Smooth muscle cell (in vitro differentiated cells): ENCODE results near the gene LUZP1. TPM values are rescaled to one million over a fixed set of nuclear protein-coding genes. Genes with fewer than 3 reads are reported as not detected.

Source experiments
- DNase-seq: peaks from one replicate; lab custom pipeline; 2025; ENCODE audit not compliant: unreplicated experiment; lab: John Stamatoyannopoulos, UW
- H2AFZ ChIP-seq: fragments of 200-600 bp; sonication (generic); 2 replicates; pipeline ENCODE4 v1.6.0; 2016; ENCODE audit warnings: antibody characterized with exemption, low read depth, mild to moderate bottlenecking
- H3F3A ChIP-seq: fragments of 200-600 bp; sonication (generic); 2 replicates; pipeline ENCODE4 v1.6.0; 2017; ENCODE audit warnings: antibody characterized with exemption, low read depth
- H3K27ac ChIP-seq: fragments of 200-600 bp; sonication (generic); 2 replicates; pipeline ENCODE4 v1.5.1; 2016; ENCODE audit warnings: low read depth, mild to moderate bottlenecking
- H3K27me3 ChIP-seq: fragments of 200-600 bp; sonication (generic); 2 replicates; pipeline ENCODE4 v1.6.1; 2016; ENCODE audit warnings: low read depth, mild to moderate bottlenecking
- H3K36me3 ChIP-seq: fragments of 200-600 bp; sonication (generic); 2 replicates; pipeline ENCODE4 v1.5.1; 2016; ENCODE audit warnings: low read depth
- H3K4me1 ChIP-seq: fragments of 200-600 bp; sonication (generic); 2 replicates; pipeline ENCODE4 v1.5.1; 2016; ENCODE audit warnings: low read depth
- H3K4me2 ChIP-seq: fragments of 200-600 bp; sonication (generic); 2 replicates; pipeline ENCODE4 v1.6.0; 2016; ENCODE audit warnings: mild to moderate bottlenecking
- H3K4me3 ChIP-seq: fragments of 200-600 bp; sonication (generic); 2 replicates; pipeline ENCODE4 v1.5.1; 2016; ENCODE audit warnings: mild to moderate bottlenecking
- H3K79me2 ChIP-seq: fragments of 200-600 bp; sonication (generic); 2 replicates; pipeline ENCODE4 v1.6.0; 2016; ENCODE audit warnings: low read depth, mild to moderate bottlenecking
- H3K9ac ChIP-seq: fragments of 200-600 bp; sonication (generic); 2 replicates; pipeline ENCODE4 v1.6.0; 2016; ENCODE audit warnings: low read depth
- H3K9me3 ChIP-seq: fragments of 200-600 bp; sonication (generic); replicated peaks from 2 replicates; pipeline ENCODE4 v1.5.1; 2016; ENCODE audit warnings: low read depth
- H4K20me1 ChIP-seq: fragments of 200-600 bp; sonication (generic); 2 replicates; pipeline ENCODE4 v1.6.0; 2016; ENCODE audit warnings: low read depth
- CTCF ChIP-seq: fragments of 200-600 bp; sonication (generic); IDR thresholded peaks from 2 replicates; pipeline ENCODE4 v1.5.1; 2017; ENCODE audit warnings: borderline replicate concordance, mild to moderate bottlenecking, antibody characterized with exemption; ENCODE audit not compliant: insufficient read depth, poor library complexity, severe bottlenecking
- WGBS: methylation state at CpG from one replicate; pipeline ENCODE4 v1.1.7; 2016; ENCODE audit warnings: low lambda C conversion rate; 5-methylcytosine and 5-hydroxymethylcytosine counted together
- polyA plus RNA-seq: library from polyadenylated mRNA; unstranded; fragments of >200 nt; fragmentation: Nextera tagmentation; extraction: Ambion mirVana; gene quantifications from 2 replicates; pipeline ENCODE4 v1.2.1, GENCODE V29; 2016
- total RNA-seq: library from RNA; depleted of rRNA; stranded (reverse); fragments of >200 nt; gene quantifications from 2 replicates; pipeline ENCODE4 v1.2.3, GENCODE V29; 2014

The LUZP1 gene
- total and polyA plus RNA-seq, 2 experiments from 2014 or later = 29.2 to 39.2 TPM

- Histone ChIP-seq H4K20me1 (peaks cover 97% of the 10 kb centered on the region), H3K9ac (no peak overlapping the region), H3K4me1 (peaks cover 7% of the 10 kb centered on the region), H3K27ac (no peak overlapping the region), H3K4me2 (no peak overlapping the region), H3F3A (no peaks in the 10 kb centered on the region), H2AFZ (no peak overlapping the region), H3K36me3 (no peaks in the 10 kb centered on the region), H3K9me3 (no peaks in the 10 kb centered on the region), H3K27me3 (no peaks in the 10 kb centered on the region), H3K4me3 (no peak overlapping the region), H3K79me2 (peaks cover 94% of the 10 kb centered on the region)
- DNase-seq = no peak
- 95% methylated on average over 5 of the region's 5 CpGs for WGBS
- no peak for TF ChIP-seq CTCF
These were observed 128.1 kb downstream of the LUZP1 start for GRCh38 chr1:23040509-23040908.

GRCh38 chr1:23039308-23039826, 129.3 kb downstream of the LUZP1 start:
- Histone ChIP-seq H3K4me2 (no peak overlapping the region), H3K79me2 (peaks cover 94% of the 10 kb centered on the region), H3K4me1 (peaks cover 8% of the 10 kb centered on the region), H3K9ac (no peak overlapping the region), H3K4me3 (no peak overlapping the region), H3F3A (no peaks in the 10 kb centered on the region), H3K27me3 (no peaks in the 10 kb centered on the region), H3K36me3 (no peaks in the 10 kb centered on the region), H3K27ac (no peak overlapping the region), H3K9me3 (no peaks in the 10 kb centered on the region), H2AFZ (no peak overlapping the region), H4K20me1 (peaks cover 97% of the 10 kb centered on the region)
- DNase-seq = no peak
- WGBS = 57% methylated on average over 7 of the region's 7 CpGs
- TF ChIP-seq CTCF = no peak

DNA sequence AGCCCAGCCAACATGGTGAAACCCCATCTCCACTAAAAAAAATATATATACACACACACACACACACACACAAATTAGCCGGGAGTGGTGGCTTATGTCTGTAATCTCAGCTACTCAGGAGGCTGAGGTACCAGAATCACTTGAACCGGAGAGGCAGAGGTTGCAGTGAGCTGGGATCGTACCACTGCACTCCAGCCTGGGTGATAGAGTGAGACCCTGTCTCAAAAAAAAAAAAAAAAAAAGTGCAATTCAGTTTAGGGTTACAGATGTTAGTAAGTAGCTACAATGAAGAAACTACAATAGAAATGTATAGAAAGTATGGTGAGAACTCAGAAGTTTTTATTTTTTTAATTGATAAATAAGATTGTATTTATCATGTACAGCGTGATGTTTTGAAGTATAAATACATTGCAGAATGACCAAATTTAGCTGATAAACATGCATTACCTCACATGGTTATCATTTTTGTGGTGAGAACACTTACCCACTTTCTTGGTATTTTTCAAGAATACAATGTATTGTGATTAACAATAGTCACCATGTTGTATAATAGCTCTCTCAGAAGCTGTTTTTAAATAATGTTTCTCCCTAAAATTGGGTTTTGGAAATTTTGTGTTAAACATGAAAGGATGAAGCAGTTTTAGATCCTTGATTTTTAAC, 131.4 kb downstream of the LUZP1 start:
- no peak overlapping the region for H3K4me3 ChIP-seq
- H3K9me3 ChIP-seq = no peaks in the 10 kb centered on the region
- TF ChIP-seq CTCF = no peak
- no peak overlapping the region for H3K27ac ChIP-seq
- no peaks in the 10 kb centered on the region for H3F3A ChIP-seq
- WGBS = 100% methylated on average over 4 of the region's 4 CpGs
- H3K27me3 ChIP-seq = no peaks in the 10 kb centered on the region
- H3K4me1 ChIP-seq = peaks cover 8% of the 10 kb centered on the region
- no peak overlapping the region for H3K4me2 ChIP-seq
- H2AFZ ChIP-seq = no peak overlapping the region
- peaks cover 100% of the 10 kb centered on the region for H4K20me1 ChIP-seq
- H3K36me3 ChIP-seq = no peaks in the 10 kb centered on the region
- no peak for DNase-seq
- H3K79me2 ChIP-seq = peaks cover 98% of the 10 kb centered on the region
- H3K9ac ChIP-seq = no peak overlapping the region
